H1 (cell line): ENCODE results near the gene HS6ST2. TPM values are rescaled to one million over a fixed set of nuclear protein-coding genes. Genes with fewer than 3 reads are reported as not detected.
A peak's percentile ranks its signal among the peaks of the same experiment; 100 is the strongest.

Experiments used
- CTCF ChIA-PET: fragments of 300-600 bp; sonication (Branson Sonifier 250); formaldehyde crosslinking; loops from one replicate; lab custom pipeline; 2021; ENCODE audit not compliant: partially characterized antibody; lab: Charles Lee
- POLR2A ChIA-PET: fragments of 300-600 bp; sonication (Branson Sonifier 250); formaldehyde crosslinking; loops from one replicate; lab custom pipeline; 2021; ENCODE audit warnings: inconsistent platforms; ENCODE audit not compliant: partially characterized antibody; lab: Charles Lee
- DNase-seq, 2 experiments: peaks; one replicate each; pipeline versions ENCODE4 v3.0.0 to v3.0.0-alpha.2; 2010 to 2022; ENCODE audit warnings: low spot score in 2 of 2, low read depth in 1 of 2, mixed read lengths in 1 of 2
- FAIRE-seq: peaks from 2 replicates; lab custom pipeline; 2011; peaks lifted over from hg19 to GRCh38; lab: Jason Lieb, UNC
- H2AFZ ChIP-seq: 2 replicates; pipeline ENCODE4 v1.8.1; 2012; ENCODE audit warnings: low read length, inconsistent platforms
- H2AK5ac ChIP-seq: 2 replicates; pipeline ENCODE4 v1.6.1; 2013; ENCODE audit warnings: low read depth, low read length
- H2BK120ac ChIP-seq: replicated peaks from 2 replicates; pipeline ENCODE3; 2013; ENCODE audit warnings: low read depth, low read length, inconsistent platforms
- H2BK12ac ChIP-seq: 2 replicates; pipeline ENCODE4 v1.6.1; 2013; ENCODE audit warnings: low read depth, low read length
- H2BK15ac ChIP-seq: 2 replicates; pipeline ENCODE4 v1.6.1; 2013; ENCODE audit warnings: low read length
- H2BK20ac ChIP-seq: 2 replicates; pipeline ENCODE4 v1.6.1; 2013; ENCODE audit warnings: low read length
- H2BK5ac ChIP-seq: 2 replicates; pipeline ENCODE4 v1.6.1; 2013; ENCODE audit warnings: low read depth, low read length
- H3K14ac ChIP-seq: 2 replicates; pipeline ENCODE4 v1.6.1; 2013; ENCODE audit warnings: inconsistent platforms; ENCODE audit not compliant: insufficient read length
- H3K18ac ChIP-seq: 2 replicates; pipeline ENCODE4 v1.6.1; 2013; ENCODE audit warnings: low read length; ENCODE audit errors: extremely low read depth
- H3K23ac ChIP-seq: 2 replicates; pipeline ENCODE4 v1.6.1; 2013; ENCODE audit warnings: inconsistent platforms; ENCODE audit not compliant: insufficient read length
- H3K23me2 ChIP-seq: 2 replicates; pipeline ENCODE4 v1.6.1; 2013; ENCODE audit warnings: low read depth, low read length
- H3K27ac ChIP-seq: 2 replicates; pipeline ENCODE4 v1.6.1; 2011; ENCODE audit warnings: low read depth, low read length, inconsistent platforms
- H3K27me3 ChIP-seq, 4 experiments: replicated peaks in 1 of 4; 1 replicate in 1 of 4; 2 replicates in 3 of 4; pipeline versions ENCODE4 v1.6.1 to v1.8.1; 2011 to 2013; ENCODE audit warnings: low read length in 3 of 4, mild to moderate bottlenecking in 3 of 4, inconsistent platforms in 2 of 4, mixed read lengths in 2 of 4, moderate library complexity in 1 of 4; ENCODE audit not compliant: control insufficient read depth in 3 of 4, insufficient read depth in 3 of 4; ENCODE audit errors: extremely low read depth in 1 of 4
- H3K36me3 ChIP-seq, 4 experiments: 2 replicates each; pipeline versions ENCODE4 v1.6.1 to v1.8.1; 2011 to 2013; ENCODE audit warnings: mild to moderate bottlenecking in 4 of 4, low read length in 3 of 4, moderate library complexity in 2 of 4, control low read depth in 1 of 4, inconsistent platforms in 1 of 4; ENCODE audit not compliant: insufficient read depth in 4 of 4, control insufficient read depth in 2 of 4
- H3K4ac ChIP-seq: replicated peaks from 2 replicates; pipeline ENCODE3; 2013; ENCODE audit warnings: low read length, low read depth, mixed read lengths, inconsistent platforms; ENCODE audit not compliant: insufficient read length
- H3K4me1 ChIP-seq, 4 experiments: replicated peaks in 1 of 4; 1 replicate in 1 of 4; 2 replicates in 3 of 4; pipeline versions ENCODE4 v1.6.1 to v1.8.1; 2011 to 2013; ENCODE audit warnings: low read length in 3 of 4, inconsistent platforms in 2 of 4, mixed read lengths in 1 of 4; ENCODE audit not compliant: insufficient read depth in 4 of 4, control insufficient read depth in 3 of 4
- H3K4me2 ChIP-seq, 2 experiments: 2 replicates each; pipeline versions ENCODE4 v1.6.1 to v1.8.1; 2011 to 2013; ENCODE audit warnings: low read depth in 2 of 2, low read length in 2 of 2, control low read depth in 1 of 2, inconsistent platforms in 1 of 2, mild to moderate bottlenecking in 1 of 2; ENCODE audit not compliant: insufficient read depth in 1 of 2
- H3K4me3 ChIP-seq, 4 experiments: fragments of 200-600, 300-600 bp in 1 of 4; sonication (generic), shearing (Covaris generic), sonication (Bioruptor Twin) in 1 of 4; 2 replicates each; pipeline versions ENCODE4 v1.5.1 to v1.8.1; 2011 to 2016; ENCODE audit warnings: low read length in 4 of 4, low read depth in 3 of 4, control low read depth in 2 of 4, inconsistent platforms in 2 of 4, mild to moderate bottlenecking in 2 of 4, mixed read lengths in 1 of 4, moderate library complexity in 1 of 4; ENCODE audit not compliant: insufficient read depth in 2 of 4; ENCODE audit errors: extremely low read depth in 1 of 4
- H3K56ac ChIP-seq: replicated peaks from 2 replicates; pipeline ENCODE3; 2013; ENCODE audit warnings: low read depth, mild to moderate bottlenecking, mixed read lengths, low read length, inconsistent platforms; ENCODE audit not compliant: insufficient read length
- H3K79me1 ChIP-seq: 2 replicates; pipeline ENCODE4 v1.6.1; 2013; ENCODE audit warnings: low read depth, low read length, control low read depth
- H3K79me2 ChIP-seq, 2 experiments: 2 replicates each; pipeline versions ENCODE4 v1.6.1 to v1.8.1; 2012 to 2013; ENCODE audit warnings: low read length in 2 of 2, mild to moderate bottlenecking in 2 of 2, inconsistent platforms in 1 of 2; ENCODE audit not compliant: insufficient read depth in 2 of 2, control insufficient read depth in 1 of 2
- H3K9ac ChIP-seq, 4 experiments: replicated peaks in 1 of 4; 1 replicate in 1 of 4; 2 replicates in 3 of 4; pipeline versions ENCODE4 v1.6.1 to v1.8.1; 2011 to 2013; ENCODE audit warnings: low read depth in 3 of 4, low read length in 3 of 4, control low read depth in 2 of 4, mild to moderate bottlenecking in 2 of 4, moderate library complexity in 2 of 4, inconsistent platforms in 1 of 4; ENCODE audit errors: extremely low read depth in 1 of 4
- H3K9me3 ChIP-seq, 2 experiments: 2 replicates each; pipeline versions ENCODE4 v1.6.1 to v1.8.1; 2012 to 2013; ENCODE audit warnings: mild to moderate bottlenecking in 2 of 2, moderate library complexity in 2 of 2, control low read depth in 1 of 2, inconsistent platforms in 1 of 2, low read depth in 1 of 2, low read length in 1 of 2, mixed read lengths in 1 of 2; ENCODE audit not compliant: insufficient read depth in 2 of 2
- H4K20me1 ChIP-seq, 2 experiments: replicated peaks in 1 of 2; 2 replicates each; pipeline versions ENCODE3 to v1.8.1; 2011 to 2013; ENCODE audit warnings: inconsistent platforms in 2 of 2, low read length in 2 of 2, mild to moderate bottlenecking in 1 of 2; ENCODE audit not compliant: insufficient read depth in 2 of 2, control insufficient read depth in 1 of 2
- H4K5ac ChIP-seq: 2 replicates; pipeline ENCODE4 v1.6.1; 2013; ENCODE audit warnings: low read length, low read depth, mixed read lengths, inconsistent platforms; ENCODE audit not compliant: insufficient read length
- H4K8ac ChIP-seq: 2 replicates; pipeline ENCODE4 v1.8.0; 2013; ENCODE audit warnings: mild to moderate bottlenecking, moderate library complexity, low read length, inconsistent platforms; ENCODE audit not compliant: insufficient read depth; ENCODE audit errors: extremely low read depth
- H4K91ac ChIP-seq: replicated peaks from 2 replicates; pipeline ENCODE3; 2013; ENCODE audit warnings: low read length, mixed read lengths, inconsistent platforms; ENCODE audit not compliant: insufficient read length
- BRCA1 ChIP-seq: IDR thresholded peaks from 2 replicates; pipeline ENCODE4 v1.6.1; 2012; ENCODE audit warnings: low read depth, low read length, improper control_type of control experiment
- POLR2A ChIP-seq, 2 experiments: IDR thresholded peaks; 1 replicate in 1 of 2; 2 replicates in 1 of 2; pipeline ENCODE4 v1.6.1; 2011; ENCODE audit warnings: low read depth in 2 of 2, low read length in 2 of 2, mild to moderate bottlenecking in 2 of 2; ENCODE audit errors: control extremely low read depth in 1 of 2
- RAD21 ChIP-seq, 2 experiments: IDR thresholded peaks in 1 of 2; conservative IDR thresholded peaks in 1 of 2; 2 replicates each; pipeline ENCODE4 v1.6.1; 2011; ENCODE audit warnings: low read depth in 2 of 2, low read length in 2 of 2, improper control_type of control experiment in 1 of 2, inconsistent platforms in 1 of 2, mild to moderate bottlenecking in 1 of 2, moderate library complexity in 1 of 2
- WGBS, 2 experiments: shearing (Covaris generic) in 1 of 2; methylation state at CpG; one replicate each; pipeline versions ENCODE4 v1.1.6 to v1.1.7; 2013 to 2015; ENCODE audit warnings: low lambda C conversion rate in 2 of 2, mixed read lengths in 2 of 2, inconsistent platforms in 1 of 2, low coverage in 1 of 2, missing lambda C conversion rate in 1 of 2; ENCODE audit not compliant: insufficient replicate concordance in 2 of 2, insufficient coverage in 1 of 2, insufficient read length in 1 of 2; ENCODE audit errors: extremely low coverage in 1 of 2, missing lambda C conversion rate in 1 of 2; 5-methylcytosine and 5-hydroxymethylcytosine counted together
- polyA plus RNA-seq, 7 experiments: library from polyadenylated mRNA; depleted of rRNA in 3 of 7; stranded (reverse) in 5 of 7; unstranded in 2 of 7; fragments of >200 nt in 5 of 7; fragments of 200-250 nt in 2 of 7; gene quantifications; 1 replicate in 5 of 7; 2 replicates in 1 of 7; 4 replicates in 1 of 7; pipeline versions ENCODE4 v1.2.1 to v1.2.3, GENCODE V29; 2011 to 2013; ENCODE audit warnings: missing spikeins in 2 of 7, mixed read lengths in 2 of 7
- total RNA-seq: library from RNA; stranded (reverse); fragmentation: NEBNext Ultra II Directional; extraction: Animal tissue kit (Norgen Biotek cat#: 25700); gene quantifications from 2 replicates; pipeline ENCODE4 v1.2.1, GENCODE V29; 2021
- TF ChIP-seq, protein P1 (sequence below), 3 experiments: IDR thresholded peaks; 1 replicate in 2 of 3; 2 replicates in 1 of 3; pipeline versions ENCODE4 v1.5.1 to v1.6.1; 2011; ENCODE audit warnings: low read length in 3 of 3, mild to moderate bottlenecking in 3 of 3, inconsistent platforms in 2 of 3, low read depth in 1 of 3, moderate library complexity in 1 of 3; ENCODE audit not compliant: insufficient read depth in 1 of 3; ENCODE audit errors: control extremely low read depth in 1 of 3

HS6ST2 gene
- total and polyA plus RNA-seq, 2 of the 8 experiments (the other 6 are each of a cell fraction or from before 2014, with no cell fraction given), result 3.9 TPM

DNA sequence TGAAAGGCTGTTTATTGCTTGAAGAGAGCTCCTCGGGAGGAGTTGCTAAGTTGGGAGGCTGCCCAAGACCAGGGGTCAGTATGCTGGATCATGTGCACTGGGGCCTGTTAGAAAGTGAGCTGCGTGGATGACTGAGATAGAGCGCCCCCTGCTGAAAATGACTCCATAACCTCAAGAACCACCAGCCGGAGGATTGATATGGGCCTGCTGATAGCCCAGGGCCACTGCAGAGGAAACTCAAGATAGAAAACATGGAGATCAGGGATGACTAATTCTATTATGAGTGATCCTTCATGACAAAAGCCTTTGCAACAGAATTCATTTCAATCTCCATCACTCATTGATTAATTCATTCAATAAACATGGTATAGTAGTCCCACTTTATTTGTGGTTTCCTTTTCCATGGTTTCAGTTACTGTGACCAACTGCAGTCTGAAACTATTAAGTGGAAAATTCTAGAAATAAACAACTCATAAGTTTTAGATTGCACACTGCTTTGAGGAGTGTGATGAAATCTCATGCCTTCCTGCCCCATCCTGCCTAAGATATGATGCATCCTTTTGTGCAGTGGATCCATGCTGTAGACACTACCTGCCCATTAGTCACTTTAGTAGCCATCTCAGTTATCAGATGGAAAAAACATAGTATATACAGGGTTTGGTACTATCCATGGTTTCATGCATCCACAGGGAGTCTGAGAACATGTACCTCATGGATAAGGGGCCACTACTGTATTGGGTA, 342.9 kb downstream of the HS6ST2 start:
- no peak overlapping the region for H3K18ac ChIP-seq
- no peaks in the 10 kb centered on the region for H3K4me1 ChIP-seq
- H3K79me2 ChIP-seq, result no peaks in the 10 kb centered on the region
- H3K79me1 ChIP-seq, result no peaks in the 10 kb centered on the region
- no peak overlapping the region for H3K4ac ChIP-seq
- no peak overlapping the region for H3K4me3 ChIP-seq
- H3K27ac ChIP-seq, result no peak overlapping the region
- no peak for TF ChIP-seq BRCA1
- peak; percentile 56 to 63 for TF ChIP-seq RAD21 (IDR thresholded peaks at IDR 0.05 in 1 of 2, conservative IDR thresholded peaks at IDR 0.05 in 1 of 2; ENCODE audit: low read depth in 2 of 2, low read length in 2 of 2)
- TF ChIP-seq, protein P1, sequence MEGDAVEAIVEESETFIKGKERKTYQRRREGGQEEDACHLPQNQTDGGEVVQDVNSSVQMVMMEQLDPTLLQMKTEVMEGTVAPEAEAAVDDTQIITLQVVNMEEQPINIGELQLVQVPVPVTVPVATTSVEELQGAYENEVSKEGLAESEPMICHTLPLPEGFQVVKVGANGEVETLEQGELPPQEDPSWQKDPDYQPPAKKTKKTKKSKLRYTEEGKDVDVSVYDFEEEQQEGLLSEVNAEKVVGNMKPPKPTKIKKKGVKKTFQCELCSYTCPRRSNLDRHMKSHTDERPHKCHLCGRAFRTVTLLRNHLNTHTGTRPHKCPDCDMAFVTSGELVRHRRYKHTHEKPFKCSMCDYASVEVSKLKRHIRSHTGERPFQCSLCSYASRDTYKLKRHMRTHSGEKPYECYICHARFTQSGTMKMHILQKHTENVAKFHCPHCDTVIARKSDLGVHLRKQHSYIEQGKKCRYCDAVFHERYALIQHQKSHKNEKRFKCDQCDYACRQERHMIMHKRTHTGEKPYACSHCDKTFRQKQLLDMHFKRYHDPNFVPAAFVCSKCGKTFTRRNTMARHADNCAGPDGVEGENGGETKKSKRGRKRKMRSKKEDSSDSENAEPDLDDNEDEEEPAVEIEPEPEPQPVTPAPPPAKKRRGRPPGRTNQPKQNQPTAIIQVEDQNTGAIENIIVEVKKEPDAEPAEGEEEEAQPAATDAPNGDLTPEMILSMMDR (IDR thresholded peaks at IDR 0.05; ENCODE audit: control extremely low read depth in 1 of 3, insufficient read depth in 1 of 3, low read depth in 1 of 3, low read length in 3 of 3), result peak; percentile 54 to 63 (median 58)
- TF ChIP-seq POLR2A (IDR thresholded peaks at IDR 0.05; ENCODE audit: control extremely low read depth in 1 of 2, low read depth in 2 of 2, low read length in 2 of 2), result no peak
- H3K23me2 ChIP-seq, result no peaks in the 10 kb centered on the region
- no peak overlapping the region for H2BK5ac ChIP-seq
- H4K91ac ChIP-seq, result no peak overlapping the region
- DNase-seq (peak; percentile 9 to 63), FAIRE-seq (no peak)
- H3K56ac ChIP-seq, result no peak overlapping the region
- no peaks in the 10 kb centered on the region for H4K20me1 ChIP-seq
- H3K23ac ChIP-seq, result no peak overlapping the region
- WGBS, 2 experiments, result 26% methylated on average over 4 of the region's 4 CpGs; no CpG with 5 or more reads in 1 of the 2 experiments
- H3K14ac ChIP-seq, result no peak overlapping the region
- no peak overlapping the region for H2BK20ac ChIP-seq
- no peaks in the 10 kb centered on the region for H3K36me3 ChIP-seq
- H2BK12ac ChIP-seq, result no peak overlapping the region
- H3K9ac ChIP-seq, result no peak overlapping the region
- no peak overlapping the region for H2BK15ac ChIP-seq
- no peak overlapping the region for H3K4me2 ChIP-seq
- no peak overlapping the region for H2AFZ ChIP-seq
- no peak overlapping the region for H4K8ac ChIP-seq
- no peaks in the 10 kb centered on the region for H3K27me3 ChIP-seq
- no peaks in the 10 kb centered on the region for H3K9me3 ChIP-seq
- H2AK5ac ChIP-seq, result no peak overlapping the region
- no peak overlapping the region for H4K5ac ChIP-seq
- POLR2A ChIA-PET, result interaction anchor here (0.9 kb wide), 1 partner anchor 124 kb away, joined by 3 read pairs; no protein-coding TSS in a partner anchor
- CTCF ChIA-PET, result interaction anchor here (0.6 to 5.1 kb wide), 29 partner anchors 9 to 788 kb away, joined by 3 to 33 read pairs (median 5); partner anchors contain the start of gene RAP2C
- no peak overlapping the region for H2BK120ac ChIP-seq
